Gastrocnemius medialis (tissue), 4 donors: ENCODE results near the gene DBNDD1.
"Not testable (repeated sequence)": the region's sequence is repeated elsewhere in the genome, so short reads cannot be mapped to it uniquely, and the experiment has no call there.

Source experiments
- CTCF ChIP-seq, 5 experiments: fragments of 450-650 bp in 3 of 5; fragments of 200-600 bp in 2 of 5; sonication (generic) in 2 of 5; IDR thresholded peaks in 4 of 5; conservative IDR thresholded peaks in 1 of 5; 1 replicate in 4 of 5; 2 replicates in 1 of 5; pipeline ENCODE4 v1.5.1; 2016 to 2019; ENCODE audit warnings: antibody characterized with exemption in 5 of 5, mild to moderate bottlenecking in 3 of 5, moderate library complexity in 3 of 5
- POLR2A ChIP-seq, 2 donors: fragments of 450-650 bp; IDR thresholded peaks; one replicate each; pipeline ENCODE4 v1.6.1; 2017; ENCODE audit warnings: antibody characterized with exemption in 2 of 2, mild to moderate bottlenecking in 2 of 2, moderate library complexity in 2 of 2

DNA sequence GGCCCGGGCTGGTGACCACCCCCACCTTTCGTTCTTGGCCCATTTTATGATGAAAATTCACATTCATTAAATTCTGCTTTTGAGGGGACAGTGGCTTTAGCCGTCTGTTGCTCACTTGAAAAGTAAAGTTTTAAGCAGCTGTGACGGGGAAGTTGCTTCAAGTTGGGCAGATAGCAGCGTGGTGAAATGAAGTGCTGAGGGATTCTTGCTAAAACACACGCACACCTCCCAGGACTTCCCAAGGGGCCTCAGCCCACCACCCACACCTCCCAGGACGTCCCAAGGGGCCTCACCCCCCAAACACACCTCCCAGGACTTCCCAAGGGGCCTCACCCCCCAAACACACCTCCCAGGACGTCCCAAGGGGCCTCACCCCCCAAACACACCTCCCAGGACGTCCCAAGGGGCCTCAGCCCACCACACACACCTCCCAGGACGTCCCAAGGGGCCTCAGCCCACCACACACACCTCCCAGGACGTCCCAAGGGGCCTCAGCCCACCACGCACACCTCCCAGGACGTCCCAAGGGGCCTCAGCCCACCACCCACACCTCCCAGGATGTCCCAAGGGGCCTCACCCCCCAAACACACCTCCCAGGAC lies 11.5 kb downstream of the DBNDD1 start:
- not testable (repeated sequence) for TF ChIP-seq CTCF (IDR thresholded peaks at IDR 0.05 in 4 of 5, conservative IDR thresholded peaks at IDR 0.05 in 1 of 5); POLR2A (IDR thresholded peaks at IDR 0.05)
